GM12892 (cell line): ENCODE results near the gene ARMC9.

Experiments used
- POLR2A ChIP-seq: IDR thresholded peaks from 2 replicates; pipeline ENCODE4 v1.6.1; 2011; ENCODE audit warnings: low read depth, low read length, control low read depth
- POLR2AphosphoS5 ChIP-seq: IDR thresholded peaks from 2 replicates; pipeline ENCODE4 v1.6.1; 2011; ENCODE audit warnings: low read depth, low read length, control low read depth
- TAF1 ChIP-seq: IDR thresholded peaks from 2 replicates; pipeline ENCODE4 v1.6.1; 2011; ENCODE audit warnings: low read depth, mild to moderate bottlenecking, control low read depth, low read length, borderline replicate concordance

- TF ChIP-seq POLR2A (no peak), TAF1 (no peak), POLR2AphosphoS5 (no peak)
Observed at GRCh38 chr2:231413456-231413855, 215.0 kb downstream of the ARMC9 start.
